HG02973 (cell line): Measurements from ENCODE around the gene PARD3.
"Not testable (repeated sequence)": the region's sequence is repeated elsewhere in the genome, so short reads cannot be mapped to it uniquely, and the experiment has no call there.

ENCODE experiments used
- ATAC-seq: cut with Tn5 transposase; IDR thresholded peaks from one replicate; pipeline ENCODE4 v1.9.1; 2021; ENCODE audit warnings: moderate library complexity; ENCODE audit not compliant: unreplicated experiment

The PARD3 gene

DNA sequence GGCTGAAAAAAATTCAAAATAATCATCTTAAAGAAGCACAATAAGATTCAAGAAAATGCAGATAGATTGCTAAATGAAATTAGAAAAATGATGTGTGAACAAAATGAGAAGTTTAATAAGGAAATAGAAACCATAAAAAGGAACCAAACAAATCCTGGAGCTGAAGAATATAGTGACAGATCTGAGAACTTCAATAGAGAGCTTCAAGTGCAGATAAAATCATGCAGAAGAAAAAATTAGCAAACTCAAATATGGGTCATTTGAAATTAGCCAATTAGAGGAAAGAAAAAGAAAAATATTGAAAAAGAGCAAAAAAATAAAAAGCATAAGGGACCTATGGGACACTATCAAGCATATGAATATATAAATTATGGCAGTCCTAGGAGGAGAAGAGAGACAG is 720.1 kb downstream of the PARD3 start:
- no peak for ATAC-seq

DNA sequence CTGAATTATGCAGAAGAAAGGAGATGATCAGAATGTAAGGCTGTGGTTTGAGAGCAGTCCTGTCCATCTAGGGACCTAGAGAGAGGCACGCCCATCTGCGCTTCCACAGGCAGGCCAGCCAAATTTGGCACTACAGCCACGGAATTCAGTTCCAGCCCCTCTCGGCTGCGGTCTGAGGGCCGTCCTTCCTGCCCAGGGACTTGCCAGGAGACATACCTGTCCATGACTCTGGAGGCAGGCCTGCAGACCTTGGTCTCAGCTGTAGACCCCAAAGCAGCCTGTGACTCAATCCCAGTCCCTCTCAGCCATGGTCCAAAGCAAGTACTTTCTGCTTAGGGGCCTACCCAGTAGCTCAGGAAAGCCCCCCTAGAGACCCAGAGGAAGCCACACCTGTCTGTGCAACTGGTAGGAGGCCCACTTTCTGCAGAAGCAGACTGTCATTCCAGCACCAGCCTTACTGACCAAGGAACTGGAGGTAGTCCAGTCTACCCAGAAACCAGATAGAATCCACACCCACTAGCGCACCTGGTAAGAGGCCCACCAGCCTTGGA is 720.9 kb downstream of the PARD3 start:
- no peak for ATAC-seq

DNA sequence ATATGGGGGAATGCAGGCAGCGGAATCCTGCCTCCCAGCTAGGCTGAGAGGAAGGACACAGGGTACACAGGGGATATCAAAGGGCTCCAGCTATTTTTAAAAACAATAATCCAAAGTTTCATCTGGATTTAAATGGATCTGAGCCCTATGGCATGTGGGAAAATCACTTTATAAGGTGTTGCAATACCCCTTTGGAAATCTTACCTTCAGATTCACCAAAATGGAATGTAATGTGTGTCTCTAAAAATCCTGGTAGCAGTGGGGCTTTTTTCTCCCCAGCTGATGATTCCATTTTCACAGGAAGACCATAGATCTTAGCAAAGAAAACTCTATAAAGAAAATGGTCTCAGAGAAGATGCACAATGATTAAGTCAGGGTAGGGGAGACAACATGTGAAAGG is 722.2 kb downstream of the PARD3 start:
- no peak for ATAC-seq

DNA sequence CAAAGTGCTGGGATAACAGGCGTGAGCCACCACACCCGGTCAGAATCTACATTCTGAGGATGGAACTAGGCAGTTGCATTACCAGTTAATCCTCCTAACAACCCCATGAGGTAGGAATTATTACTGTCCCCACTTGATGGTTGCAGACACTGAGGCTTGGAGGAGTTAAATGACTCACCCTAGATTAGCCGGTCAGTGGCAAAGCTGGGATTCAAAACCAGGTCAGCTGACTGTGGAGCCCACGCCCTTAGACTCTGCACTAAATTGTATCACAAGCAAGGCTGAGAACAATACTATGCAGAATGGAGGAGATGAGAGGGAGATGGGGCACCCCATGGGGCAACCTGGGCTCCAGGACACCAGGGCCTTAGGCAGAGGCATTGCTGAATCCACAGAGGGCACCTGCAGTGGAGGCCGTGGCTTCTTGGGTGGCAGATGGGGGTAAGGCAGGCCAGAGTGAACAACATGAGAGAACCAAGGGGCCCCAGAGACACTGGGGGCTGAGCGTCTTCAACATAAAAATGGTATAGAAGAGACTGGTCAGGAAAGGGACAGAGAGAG is 723.4 kb downstream of the PARD3 start:
- no peak for ATAC-seq

DNA sequence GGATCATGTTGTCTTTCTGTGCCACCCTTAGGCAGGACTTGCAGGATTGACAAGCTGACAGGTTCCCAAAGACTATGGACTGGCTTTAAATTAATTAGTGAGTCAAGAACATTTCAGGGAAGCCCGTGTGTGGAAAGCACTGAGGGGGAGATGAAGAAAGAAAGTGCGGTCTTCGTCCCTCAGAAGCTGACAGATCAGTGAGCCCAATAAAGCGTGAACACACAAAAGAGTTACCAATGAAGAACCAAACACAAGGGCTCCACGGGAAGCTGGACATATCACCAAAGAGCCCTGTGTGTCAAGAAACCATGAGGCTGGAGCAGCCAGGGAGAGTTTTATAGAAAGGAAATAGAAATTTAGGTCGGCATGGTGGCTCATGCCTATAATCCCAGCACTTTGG is 725.8 kb downstream of the PARD3 start:
- no peak for ATAC-seq

DNA sequence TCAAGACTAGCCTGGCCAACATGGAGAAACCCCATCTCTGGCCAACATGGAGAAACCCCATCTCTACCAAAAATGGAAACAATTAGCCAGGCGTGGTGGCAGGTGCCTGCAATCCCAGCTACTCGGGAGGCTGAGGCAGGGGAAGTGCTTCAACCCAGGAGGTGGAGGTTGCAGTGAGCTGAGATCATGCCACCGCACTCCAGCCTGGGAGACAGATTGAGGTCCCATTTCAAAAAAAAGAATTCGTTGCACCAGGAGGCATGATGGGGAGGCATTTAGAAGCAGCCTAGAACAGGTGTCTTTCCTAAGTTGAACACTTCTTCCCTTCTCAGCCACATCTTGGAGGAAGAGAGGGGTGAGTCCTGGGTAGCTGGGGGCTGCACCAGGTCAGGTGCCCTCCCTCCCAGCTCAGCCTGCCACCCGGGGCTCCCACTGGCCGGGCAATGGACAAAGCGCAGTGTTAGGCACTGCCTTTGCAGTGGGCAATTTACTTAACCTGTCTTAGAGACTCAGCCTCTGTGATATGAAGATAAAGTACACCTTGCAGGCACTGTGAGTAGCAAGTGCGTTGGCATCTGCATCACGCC is 726.8 kb downstream of the PARD3 start:
- ATAC-seq = no peak

DNA sequence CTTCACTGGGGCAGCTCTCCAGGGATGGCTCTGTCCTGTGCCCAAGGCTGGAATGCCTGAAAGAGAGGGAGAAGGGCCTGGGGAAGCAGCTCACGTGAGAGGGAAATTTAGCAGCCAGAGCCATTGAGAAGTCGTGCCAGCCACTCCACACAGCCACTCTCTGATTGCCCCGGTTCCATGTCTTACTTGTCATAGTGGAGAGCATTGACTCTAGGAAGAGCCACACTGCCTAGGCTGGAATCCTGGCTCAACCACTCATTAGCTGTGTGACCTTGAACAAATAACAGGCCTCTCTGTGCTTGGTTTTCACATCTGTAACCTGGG is 728.0 kb downstream of the PARD3 start:
- no peak for ATAC-seq

DNA sequence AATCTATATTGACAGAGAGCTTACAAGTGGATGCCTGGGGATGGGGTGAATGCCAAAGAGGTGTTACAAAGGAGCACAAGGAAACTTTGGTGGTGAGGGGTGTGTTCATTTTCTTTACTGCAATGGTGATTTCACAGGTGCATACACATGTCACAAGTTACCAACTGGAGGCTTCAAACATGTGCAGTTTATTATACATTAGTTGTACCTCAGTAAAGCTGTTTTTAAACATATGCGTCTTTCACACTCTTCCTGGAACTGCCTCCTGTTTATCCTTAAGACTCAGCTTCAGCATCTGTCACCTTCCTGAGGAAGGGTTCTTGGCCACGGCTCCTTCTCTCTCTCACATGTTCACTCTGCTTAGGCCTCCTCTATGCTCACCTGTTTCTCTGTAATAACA is 731.5 kb downstream of the PARD3 start:
- no peak for ATAC-seq

DNA sequence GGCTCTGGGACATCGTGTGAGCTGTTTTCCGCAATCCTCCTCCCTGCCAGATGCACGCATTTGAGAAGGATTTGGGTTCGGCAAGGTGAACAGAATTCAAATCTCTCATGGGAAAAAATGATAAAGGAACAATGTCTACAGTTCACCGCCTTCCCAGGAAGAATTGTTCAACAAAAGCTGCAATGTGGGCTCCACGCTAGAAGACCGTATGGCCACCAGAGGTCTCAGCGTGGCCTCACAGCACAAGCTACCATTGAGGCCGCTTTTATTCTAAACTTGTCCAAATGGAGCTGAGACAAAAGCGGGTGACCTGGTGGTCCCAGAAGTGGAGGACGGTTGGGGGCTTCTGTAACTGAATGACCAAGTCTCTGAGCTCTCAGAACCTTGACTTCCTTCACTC is 733.1 kb downstream of the PARD3 start:
- ATAC-seq = no peak

DNA sequence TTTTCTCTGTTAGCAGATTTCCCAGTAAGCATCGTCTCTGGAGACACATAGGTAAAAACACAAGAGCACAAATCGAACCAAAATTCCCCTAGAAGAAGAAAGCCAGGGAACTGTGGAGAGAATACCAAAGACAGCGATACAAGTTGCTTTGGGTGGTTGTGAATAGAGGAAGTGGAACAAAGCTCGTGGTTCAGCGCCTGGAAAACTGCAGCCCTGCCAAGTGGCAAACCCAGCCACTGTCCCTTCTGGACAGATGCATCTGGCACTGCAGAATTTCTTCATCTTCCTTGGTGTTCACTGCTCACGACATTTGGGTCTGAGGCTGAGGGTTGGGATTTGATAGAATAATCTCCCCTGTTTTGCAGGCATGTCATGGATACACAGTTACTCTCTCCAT is 733.8 kb downstream of the PARD3 start:
- ATAC-seq = no peak

DNA sequence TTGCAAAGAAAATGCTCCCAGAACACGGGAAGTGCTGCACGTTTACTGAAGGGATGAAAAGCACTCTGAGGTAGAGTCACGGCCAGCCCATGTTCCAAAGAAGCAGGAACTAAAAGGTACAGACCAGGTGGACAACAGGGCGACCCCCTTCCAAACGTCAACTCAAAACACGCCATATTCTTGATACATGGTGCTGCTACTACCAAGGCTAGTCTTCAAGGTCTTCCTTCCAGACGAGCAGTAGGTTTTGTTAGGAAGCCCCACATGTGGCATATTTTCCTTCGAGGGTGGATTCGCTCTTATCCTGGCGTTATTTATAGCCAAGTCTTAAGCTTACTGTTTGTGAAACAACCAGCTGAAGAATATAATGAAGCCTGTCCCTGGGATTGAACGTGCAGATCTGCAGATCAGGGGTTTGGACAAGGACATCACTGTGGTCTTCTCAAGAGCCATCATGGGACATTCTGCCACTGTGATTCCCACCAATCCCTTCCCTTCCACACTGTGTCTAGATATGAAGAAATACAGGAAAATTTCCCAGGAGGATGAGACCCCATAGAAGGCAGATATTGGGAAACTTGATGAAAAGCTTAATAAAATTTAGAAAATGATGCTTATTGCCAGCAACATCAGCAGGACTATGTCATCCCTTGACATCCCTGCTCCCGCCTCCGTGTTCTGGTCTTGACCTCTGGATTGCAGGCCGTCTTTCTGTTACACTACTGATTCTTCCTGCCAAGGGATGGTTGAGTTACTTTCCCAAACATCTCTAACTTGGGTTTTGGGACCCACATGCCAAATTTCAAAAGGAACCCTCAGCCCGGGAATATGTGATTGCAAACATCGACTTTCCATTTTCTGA is 734.4 kb downstream of the PARD3 start:
- no peak for ATAC-seq

DNA sequence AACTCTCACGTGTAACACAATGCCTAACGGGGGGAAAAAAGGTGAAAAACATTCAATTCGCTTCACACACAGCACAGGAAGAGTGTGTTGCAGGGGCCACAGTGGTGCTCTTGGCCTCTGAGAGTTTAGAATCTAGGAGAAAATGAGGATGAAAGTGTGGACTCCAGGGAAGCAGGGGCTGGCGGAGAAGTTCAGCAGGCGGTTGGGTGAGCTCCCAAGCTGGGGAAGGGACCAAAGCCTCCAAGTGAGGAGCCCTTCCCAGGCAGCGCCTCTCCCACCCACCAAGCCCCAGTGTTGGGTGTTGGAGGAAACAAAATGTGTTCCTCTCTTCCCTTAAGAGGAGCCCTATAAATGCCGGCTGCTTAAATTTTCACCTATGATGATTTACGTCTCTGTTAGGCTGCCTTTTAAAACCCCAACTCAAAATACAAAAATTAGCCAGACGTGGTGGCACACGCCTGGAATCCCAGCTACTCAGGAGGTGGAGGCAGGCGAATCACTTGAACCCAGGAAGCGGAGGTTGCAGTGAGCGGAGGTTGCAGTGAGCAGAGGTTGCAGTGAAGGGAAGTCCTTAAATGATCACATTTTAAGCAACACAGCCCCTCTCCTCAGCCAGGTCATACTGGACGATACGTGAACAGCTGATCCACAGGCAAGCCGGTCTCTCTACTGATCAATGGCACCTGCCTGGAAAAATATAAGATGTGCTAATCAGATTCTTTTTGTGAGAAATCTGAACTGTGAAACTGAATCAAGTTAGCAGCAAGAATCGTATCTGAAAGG is 735.2 kb downstream of the PARD3 start:
- ATAC-seq = no peak

DNA sequence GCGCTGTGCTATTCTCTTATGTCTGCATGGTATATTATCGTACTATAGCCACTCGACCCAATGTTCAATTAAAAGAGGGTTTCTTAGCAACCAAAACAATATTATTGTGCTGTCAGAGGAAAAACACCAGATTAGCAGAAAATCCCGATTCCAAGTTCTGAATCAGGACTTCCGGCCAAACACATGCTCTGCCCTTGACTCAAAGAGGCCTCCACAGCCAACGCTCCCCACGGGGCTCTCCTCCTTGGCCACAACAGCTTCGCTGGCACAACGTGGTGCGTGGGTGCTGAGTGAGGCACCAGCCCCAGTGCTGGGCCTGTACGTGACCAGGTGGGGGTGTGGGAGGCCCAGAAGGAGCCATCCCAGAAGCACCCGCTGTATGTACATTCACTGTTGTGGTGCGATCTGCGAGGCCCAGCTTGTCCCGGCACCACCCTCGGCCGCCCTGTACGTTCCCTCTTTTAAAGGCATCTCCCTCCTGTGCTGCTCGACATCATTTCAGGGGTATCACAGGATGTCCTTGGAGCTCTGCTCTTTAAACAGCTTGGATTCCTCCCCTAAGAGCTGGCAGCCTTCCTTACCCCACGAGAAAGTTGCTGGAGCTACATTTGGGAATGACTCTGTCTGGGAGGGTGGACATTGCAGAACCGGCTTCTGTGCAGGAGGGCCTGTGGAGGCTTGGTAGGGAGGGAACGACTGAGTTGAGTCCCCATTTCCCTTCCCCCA is 736.2 kb downstream of the PARD3 start:
- ATAC-seq = no peak

DNA sequence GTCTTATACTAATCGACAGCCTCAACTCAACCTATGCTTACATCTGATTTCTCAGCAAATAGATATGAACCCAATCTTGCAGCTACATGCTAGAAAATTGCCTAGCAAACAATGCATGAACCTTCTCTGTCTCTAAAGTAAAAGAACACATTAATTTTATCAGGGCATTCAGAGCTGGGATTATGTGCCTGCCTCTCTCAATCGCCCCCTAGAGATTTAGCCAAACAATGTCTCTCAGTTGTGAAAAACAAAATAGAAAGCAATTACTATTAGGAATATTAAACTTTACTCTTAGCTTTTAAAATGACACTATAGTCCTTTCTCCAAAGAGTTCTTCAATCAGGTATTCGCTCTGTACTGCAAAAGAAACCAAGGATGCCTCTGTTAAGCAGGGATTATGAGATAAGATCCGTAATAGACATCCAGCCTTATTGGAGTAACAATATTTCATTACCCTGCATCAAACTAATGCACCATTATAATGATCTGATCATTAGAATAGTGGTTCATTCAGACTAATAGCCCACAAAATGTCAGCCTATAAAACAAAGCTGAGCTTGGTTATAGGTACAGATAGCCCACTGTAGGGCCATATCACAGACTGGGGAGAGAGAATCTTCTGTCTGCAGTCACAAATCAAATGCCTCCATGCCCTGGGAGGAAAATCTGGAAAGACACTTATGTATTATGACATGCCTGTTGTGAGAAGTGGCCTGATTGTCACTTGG is 736.9 kb downstream of the PARD3 start:
- ATAC-seq = no peak

DNA sequence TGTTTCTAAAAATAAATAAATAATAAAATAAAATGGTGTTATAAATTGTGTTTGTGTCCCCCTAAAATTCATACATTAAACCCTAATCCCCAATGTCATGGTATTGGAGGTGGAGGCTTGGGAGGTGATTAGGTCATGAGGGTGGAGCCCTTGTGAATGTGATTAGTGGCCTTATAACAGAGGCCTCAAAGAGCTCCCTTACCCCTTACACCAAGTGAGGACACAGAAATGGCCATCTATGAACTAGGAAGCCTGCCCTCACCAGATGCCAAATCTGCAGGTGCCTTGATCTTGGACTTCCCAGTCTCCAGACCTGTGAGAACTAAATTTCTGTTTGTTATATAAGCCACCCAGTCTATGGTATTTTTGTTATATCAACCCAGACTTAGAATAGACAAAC is 738.7 kb downstream of the PARD3 start:
- ATAC-seq = no peak

DNA sequence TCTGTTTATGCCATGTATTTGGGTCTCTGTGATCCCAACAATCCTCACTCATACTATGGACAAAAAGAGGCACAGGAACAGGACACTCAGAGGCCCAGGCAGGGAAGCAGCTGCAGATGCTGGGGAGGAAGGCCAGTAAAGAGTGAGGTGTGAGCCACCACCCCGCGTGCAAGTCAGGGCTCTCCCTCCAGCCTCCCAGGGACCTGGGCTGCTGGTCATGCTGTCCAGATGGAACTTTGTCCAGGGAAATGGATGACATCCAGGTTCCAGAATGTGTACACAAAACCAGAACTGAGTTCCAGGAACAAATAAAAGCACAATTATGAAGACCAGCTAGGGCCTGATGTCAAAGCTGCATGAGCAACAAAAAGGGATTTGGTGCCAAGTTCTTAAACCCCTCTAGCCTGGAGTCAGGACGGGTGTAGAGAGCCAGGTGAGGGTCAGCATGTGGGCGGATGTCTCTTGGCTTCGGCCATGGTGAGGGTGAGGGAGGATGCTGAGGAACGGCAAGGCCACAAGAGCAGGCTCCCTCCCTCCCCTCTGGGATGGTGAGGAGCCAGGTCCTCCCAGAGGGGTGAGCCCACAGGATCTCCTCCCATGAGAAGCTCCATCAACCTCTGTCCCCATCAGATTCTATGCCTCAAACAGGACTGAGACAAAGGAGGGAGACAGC is 739.7 kb downstream of the PARD3 start:
- no peak for ATAC-seq

DNA sequence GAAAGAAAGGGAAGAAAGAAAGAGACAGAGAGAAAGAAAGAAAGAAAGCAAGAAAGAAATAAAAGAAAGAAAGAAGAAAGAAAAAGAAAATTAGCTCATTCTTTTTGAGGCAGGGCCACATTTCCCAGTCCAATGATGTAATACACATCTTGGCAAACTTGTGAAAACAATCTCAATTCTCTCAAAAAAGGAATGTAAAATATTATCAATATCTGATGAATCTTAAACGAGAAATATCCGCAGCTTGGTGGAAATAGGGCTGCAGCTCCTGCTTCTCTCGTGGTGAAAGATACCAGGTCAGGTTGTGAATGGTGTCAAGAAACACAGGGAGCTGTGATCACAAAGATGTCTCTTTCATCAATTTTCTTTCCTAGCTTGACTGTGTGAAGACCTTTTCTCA is 741.0 kb downstream of the PARD3 start:
- no peak for ATAC-seq

DNA sequence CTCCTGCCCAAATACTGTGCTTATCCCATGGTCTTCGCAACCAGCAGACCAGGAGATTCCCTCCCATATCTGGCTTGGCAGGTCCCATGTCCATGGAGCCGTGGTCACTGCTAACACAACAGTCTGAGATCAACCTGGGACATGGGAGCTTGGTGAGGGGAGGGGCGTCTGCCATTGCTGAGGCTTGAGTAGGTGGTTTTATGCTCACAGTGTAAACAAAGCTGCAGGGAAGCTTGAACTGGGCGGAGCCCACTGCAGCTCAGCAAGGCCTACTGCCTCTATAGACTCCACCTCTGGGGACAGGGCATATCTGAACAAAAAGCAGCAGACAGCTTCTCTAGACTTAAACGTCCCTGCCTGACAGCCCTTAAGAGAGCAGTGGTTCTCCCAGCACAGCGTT is 747.4 kb downstream of the PARD3 start:
- not testable (repeated sequence) for ATAC-seq

DNA sequence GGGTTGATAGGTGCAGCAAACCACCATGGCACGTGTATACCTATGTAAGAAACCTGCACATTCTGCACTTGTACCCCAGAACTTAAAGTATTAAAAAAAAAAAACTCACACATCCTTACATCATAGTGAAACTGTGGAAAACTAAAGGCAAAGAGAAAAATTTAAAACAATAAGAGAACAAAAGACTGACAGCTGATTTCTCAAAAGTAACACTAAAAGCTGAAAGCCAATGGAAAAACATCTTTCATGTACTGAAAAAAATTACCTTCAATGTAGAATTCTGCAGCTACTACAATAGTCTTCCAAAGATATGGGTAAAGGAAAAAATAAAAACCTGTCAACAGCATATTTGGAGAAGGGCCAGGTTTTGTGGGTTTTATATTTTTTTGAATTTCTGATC is 751.5 kb downstream of the PARD3 start:
- no peak for ATAC-seq

DNA sequence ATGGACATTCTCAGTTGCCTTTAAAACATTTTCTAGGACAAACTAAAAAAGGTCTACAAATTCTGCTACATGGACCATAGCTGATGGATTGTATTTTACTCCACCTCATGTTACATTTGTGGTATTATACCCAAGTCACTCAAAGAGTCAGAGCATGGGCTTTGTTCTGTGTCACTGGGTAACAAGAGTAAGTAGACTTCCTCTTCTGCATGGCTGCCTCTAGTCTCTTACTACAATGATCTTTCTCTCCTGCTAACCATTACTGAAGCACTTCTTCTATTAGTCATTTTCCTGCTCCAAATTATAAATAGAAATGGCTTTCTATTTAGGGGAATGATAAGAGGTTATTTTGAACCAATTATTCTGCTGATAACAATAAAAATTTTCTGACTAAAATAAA is 753.3 kb downstream of the PARD3 start:
- ATAC-seq = no peak
